ENCODE measurements around the gene GNG12.

Gene GNG12

DNA sequence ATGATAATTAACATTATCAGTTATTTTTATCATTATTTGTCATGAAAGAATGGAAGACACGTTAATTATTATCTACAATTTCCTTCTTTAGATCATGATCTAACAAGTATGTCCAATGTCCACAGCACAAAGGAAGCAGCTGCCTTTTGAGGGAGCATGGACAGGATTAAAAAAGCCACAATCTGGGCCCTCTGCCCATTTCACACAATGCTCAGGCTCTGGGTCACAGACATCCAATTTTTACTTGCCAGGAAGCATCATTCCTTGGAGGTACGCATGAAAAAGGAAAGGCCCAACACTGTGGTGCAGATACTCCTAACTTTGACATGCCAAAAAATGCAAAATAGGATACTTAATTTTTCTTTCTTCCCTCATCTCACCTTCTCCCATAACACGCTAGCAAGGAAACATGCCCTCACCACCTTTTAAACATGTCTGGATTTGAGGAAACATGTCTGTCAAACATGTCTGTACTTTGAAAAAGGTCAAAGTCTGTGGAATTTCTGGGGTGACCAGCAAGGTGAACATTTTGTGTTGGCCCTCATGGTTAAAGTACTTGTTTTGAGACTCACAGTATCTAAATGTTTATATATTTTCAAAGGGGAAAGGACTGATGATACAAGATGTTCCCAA, 108.2 kb downstream of the GNG12 start:
- FAIRE-seq: no peak
- DNase-seq (ENCODE audit: insufficient read length, low spot score): no peak
- TF ChIP-seq PAX5 (IDR thresholded peaks at IDR 0.05; ENCODE audit: insufficient read depth, low read length, severe bottlenecking) (no peak), POU2F2 (IDR thresholded peaks at IDR 0.05; ENCODE audit: low read depth, low read length) (no peak), SPI1 (IDR thresholded peaks at IDR 0.05; ENCODE audit: low read depth, low read length) (no peak), TAF1 (IDR thresholded peaks at IDR 0.05; ENCODE audit: low read depth, low read length) (no peak), POLR2AphosphoS5 (IDR thresholded peaks at IDR 0.05; ENCODE audit: low read depth, low read length) (no peak), POLR2A (IDR thresholded peaks at IDR 0.05; ENCODE audit: low read depth, low read length) (no peak)

DNA sequence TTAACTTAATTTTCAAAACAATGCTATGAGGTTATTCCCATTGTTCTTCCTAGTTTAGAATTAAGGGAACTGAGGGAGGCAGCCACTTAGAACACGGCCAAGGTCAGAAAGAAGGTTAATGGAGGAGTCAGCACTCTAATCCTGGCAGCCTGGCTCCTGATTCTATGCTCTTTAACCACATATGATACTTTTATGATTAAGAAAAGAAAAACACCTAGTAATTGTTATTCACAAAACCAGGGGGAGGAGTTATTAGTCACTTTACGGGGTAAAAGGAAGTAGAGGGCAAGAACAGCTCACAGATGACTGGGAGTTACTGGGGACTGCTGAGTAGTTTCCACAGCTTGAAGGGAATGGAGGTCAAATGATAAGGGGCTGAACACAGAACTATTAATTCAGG, 109.6 kb downstream of the GNG12 start:
- DNase-seq (ENCODE audit: insufficient read length, low spot score) (no peak), FAIRE-seq (no peak)

DNA sequence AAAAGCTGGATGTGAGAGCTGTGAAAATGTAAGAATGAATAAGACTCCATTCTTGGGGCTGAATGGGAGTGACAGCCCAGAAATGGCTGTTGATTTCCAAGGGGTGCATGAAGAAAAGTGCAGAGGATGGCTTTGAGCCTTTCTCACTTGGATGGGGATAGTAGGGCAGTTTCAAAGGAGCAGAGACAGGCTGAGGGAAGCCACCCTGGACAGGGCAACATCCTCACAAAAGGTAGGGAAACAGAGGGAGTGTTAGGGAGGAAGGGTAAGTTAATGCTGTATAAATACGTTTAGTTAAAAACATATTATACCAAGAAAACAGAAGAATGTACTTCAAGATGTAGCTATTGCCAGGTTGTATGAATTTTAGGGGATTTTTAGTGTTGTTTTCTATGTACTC, 110.1 kb downstream of the GNG12 start:
- DNase-seq (ENCODE audit: insufficient read length, low spot score) (no peak), FAIRE-seq (no peak)
- no peak for TF ChIP-seq PAX5 (IDR thresholded peaks at IDR 0.05; ENCODE audit: insufficient read depth, low read length, severe bottlenecking)
- TF ChIP-seq POLR2A (IDR thresholded peaks at IDR 0.05; ENCODE audit: low read depth, low read length): no peak
- no peak for TF ChIP-seq TAF1 (IDR thresholded peaks at IDR 0.05; ENCODE audit: low read depth, low read length)
- no peak for TF ChIP-seq POLR2AphosphoS5 (IDR thresholded peaks at IDR 0.05; ENCODE audit: low read depth, low read length)
- TF ChIP-seq POU2F2 (IDR thresholded peaks at IDR 0.05; ENCODE audit: low read depth, low read length): no peak
- no peak for TF ChIP-seq SPI1 (IDR thresholded peaks at IDR 0.05; ENCODE audit: low read depth, low read length)

More for the DNA sequence above, 109.6 kb downstream of the GNG12 start:
- no peak for TF ChIP-seq PAX5 (IDR thresholded peaks at IDR 0.05; ENCODE audit: insufficient read depth, low read length, severe bottlenecking)
- TF ChIP-seq TAF1 (IDR thresholded peaks at IDR 0.05; ENCODE audit: low read depth, low read length): no peak
- no peak for TF ChIP-seq POLR2AphosphoS5 (IDR thresholded peaks at IDR 0.05; ENCODE audit: low read depth, low read length)

DNA sequence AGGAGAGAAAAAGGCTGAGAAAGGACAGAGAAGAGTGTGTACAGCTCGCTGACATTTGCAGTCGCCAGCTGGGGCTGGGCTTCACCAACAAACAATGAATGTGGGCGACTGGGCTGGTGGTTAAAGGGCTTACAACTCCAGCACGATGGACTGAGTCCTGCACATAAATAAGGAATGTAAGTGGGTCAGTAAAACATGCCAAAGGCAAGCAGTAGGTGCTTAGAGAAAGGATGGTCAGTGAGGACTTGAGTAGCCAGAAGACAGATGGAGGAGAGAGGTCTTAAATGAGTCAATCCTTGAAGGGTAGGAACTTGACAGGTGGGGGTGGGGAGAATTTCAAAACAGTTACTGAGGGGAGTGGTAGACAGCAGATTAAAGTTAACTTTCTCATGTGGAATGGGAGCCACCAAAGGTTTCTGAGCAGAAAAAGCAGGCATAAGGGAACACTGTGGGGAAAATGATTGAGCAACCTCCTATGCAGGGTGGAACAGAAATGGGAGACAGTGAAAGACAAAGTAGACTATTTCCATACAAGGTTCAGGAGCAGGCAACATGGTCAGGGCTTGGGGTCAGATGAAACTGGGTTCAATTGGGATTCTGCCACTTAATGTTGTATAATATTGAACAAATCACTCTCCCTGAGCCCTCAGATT, 110.8 kb downstream of the GNG12 start:
- DNase-seq (ENCODE audit: insufficient read length, low spot score): no peak
- no peak for FAIRE-seq
- TF ChIP-seq POU2F2 (IDR thresholded peaks at IDR 0.05; ENCODE audit: low read depth, low read length): no peak
- no peak for TF ChIP-seq TAF1 (IDR thresholded peaks at IDR 0.05; ENCODE audit: low read depth, low read length)
- no peak for TF ChIP-seq PAX5 (IDR thresholded peaks at IDR 0.05; ENCODE audit: insufficient read depth, low read length, severe bottlenecking)
- no peak for TF ChIP-seq SPI1 (IDR thresholded peaks at IDR 0.05; ENCODE audit: low read depth, low read length)
- no peak for TF ChIP-seq POLR2AphosphoS5 (IDR thresholded peaks at IDR 0.05; ENCODE audit: low read depth, low read length)
- TF ChIP-seq POLR2A (IDR thresholded peaks at IDR 0.05; ENCODE audit: low read depth, low read length): no peak

DNA sequence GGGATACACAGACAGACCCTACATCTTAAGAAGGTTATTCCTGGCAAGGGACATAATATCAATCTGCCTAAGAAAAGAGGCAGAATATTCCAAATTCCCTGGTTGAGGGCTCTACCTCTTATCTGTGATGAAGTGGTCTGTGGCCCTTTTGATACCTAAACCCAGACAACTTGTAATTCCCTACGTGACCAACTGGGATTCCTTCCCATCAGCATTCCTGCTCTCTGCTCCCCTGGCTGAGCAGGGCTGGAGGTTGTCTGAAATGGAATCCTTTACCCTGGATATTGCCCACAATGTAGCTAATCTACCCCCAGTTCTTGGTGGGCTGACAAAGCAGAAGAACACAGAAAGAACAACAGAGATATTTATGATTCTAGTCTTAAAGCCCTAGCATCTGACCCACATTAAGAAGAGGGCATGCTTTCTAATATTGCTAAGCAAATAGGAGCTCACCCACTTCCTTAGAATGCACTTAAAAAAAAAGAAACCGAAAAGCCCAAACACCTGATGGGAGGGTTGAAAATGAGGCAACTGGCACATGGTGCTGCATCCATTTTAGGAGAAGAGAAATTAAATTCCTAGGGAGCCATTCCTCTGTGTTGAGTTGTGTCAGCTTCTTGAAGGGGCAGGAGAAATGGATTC, 111.5 kb downstream of the GNG12 start:
- TF ChIP-seq POLR2A (IDR thresholded peaks at IDR 0.05; ENCODE audit: low read depth, low read length): no peak
- TF ChIP-seq POU2F2 (IDR thresholded peaks at IDR 0.05; ENCODE audit: low read depth, low read length): no peak
- no peak for TF ChIP-seq PAX5 (IDR thresholded peaks at IDR 0.05; ENCODE audit: insufficient read depth, low read length, severe bottlenecking)
- no peak for TF ChIP-seq POLR2AphosphoS5 (IDR thresholded peaks at IDR 0.05; ENCODE audit: low read depth, low read length)
- TF ChIP-seq TAF1 (IDR thresholded peaks at IDR 0.05; ENCODE audit: low read depth, low read length): no peak
- no peak for TF ChIP-seq SPI1 (IDR thresholded peaks at IDR 0.05; ENCODE audit: low read depth, low read length)
- no peak for FAIRE-seq
- no peak for DNase-seq (ENCODE audit: insufficient read length, low spot score)

DNA sequence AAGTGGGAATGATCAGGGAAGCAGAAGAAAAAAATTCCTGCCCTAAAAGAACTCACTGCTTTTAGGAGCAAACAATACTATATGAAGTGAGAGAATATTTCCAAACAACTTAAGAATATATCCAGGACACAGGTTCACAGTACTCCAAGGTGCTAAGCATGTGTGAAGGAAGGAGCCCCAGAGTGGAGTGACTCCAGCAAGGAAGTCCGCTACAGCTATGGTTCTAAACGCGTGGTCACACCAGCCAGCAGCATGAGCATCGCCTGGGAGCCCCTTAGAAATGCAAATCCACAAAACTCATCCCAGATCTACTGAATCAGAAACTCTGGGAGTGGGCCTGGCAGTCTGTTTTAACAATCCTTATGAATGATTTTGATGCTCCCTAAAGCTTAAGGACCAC, 112.2 kb downstream of the GNG12 start:
- DNase-seq (ENCODE audit: insufficient read length, low spot score): no peak
- FAIRE-seq: no peak
- no peak for TF ChIP-seq PAX5 (IDR thresholded peaks at IDR 0.05; ENCODE audit: insufficient read depth, low read length, severe bottlenecking)
- TF ChIP-seq POLR2A (IDR thresholded peaks at IDR 0.05; ENCODE audit: low read depth, low read length): no peak
- no peak for TF ChIP-seq POU2F2 (IDR thresholded peaks at IDR 0.05; ENCODE audit: low read depth, low read length)
- TF ChIP-seq POLR2AphosphoS5 (IDR thresholded peaks at IDR 0.05; ENCODE audit: low read depth, low read length): no peak
- no peak for TF ChIP-seq SPI1 (IDR thresholded peaks at IDR 0.05; ENCODE audit: low read depth, low read length)
- TF ChIP-seq TAF1 (IDR thresholded peaks at IDR 0.05; ENCODE audit: low read depth, low read length): no peak

DNA sequence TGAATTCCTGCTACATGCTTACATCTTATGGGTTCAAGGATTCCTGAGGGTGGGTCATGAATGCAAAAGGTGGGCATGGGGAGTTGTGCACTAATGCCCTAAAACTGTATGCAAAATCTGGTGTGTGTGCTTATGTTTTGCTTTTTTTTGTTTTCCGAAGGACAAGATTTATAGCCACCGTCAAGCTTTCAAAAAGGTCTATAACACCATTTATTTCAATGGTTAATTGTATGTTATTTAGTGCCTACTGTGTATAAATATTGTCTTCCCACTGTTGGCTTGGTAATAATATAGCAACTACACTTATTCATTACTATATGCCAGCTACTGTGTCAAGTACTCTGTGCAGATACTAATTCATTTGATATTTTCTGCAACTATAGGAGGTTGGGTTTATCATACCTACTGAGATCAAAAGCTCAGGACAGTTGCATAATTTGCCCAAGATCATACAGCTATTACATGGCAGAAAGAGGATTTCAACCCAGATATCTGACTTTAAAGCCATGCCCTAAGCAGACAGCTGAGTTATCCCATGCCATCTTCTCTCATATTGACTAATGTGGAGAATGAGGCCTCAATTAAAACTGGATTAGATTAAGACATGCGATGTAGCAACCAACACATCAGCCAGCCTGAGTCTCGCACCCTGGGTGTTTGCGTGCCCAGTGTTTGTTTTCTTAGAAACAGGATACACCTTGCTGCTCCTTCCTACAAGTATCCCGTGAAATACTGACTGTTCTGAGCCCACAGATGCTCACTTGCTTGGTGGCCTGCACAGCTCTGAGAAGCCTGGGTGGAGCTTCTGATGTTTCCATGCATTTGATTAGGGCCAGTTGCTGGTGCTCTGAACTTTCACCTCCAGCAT, 113.7 kb downstream of the GNG12 start:
- TF ChIP-seq PAX5 (IDR thresholded peaks at IDR 0.05; ENCODE audit: insufficient read depth, low read length, severe bottlenecking) (no peak), POLR2AphosphoS5 (IDR thresholded peaks at IDR 0.05; ENCODE audit: low read depth, low read length) (no peak), SPI1 (IDR thresholded peaks at IDR 0.05; ENCODE audit: low read depth, low read length) (no peak), POU2F2 (IDR thresholded peaks at IDR 0.05; ENCODE audit: low read depth, low read length) (no peak), POLR2A (IDR thresholded peaks at IDR 0.05; ENCODE audit: low read depth, low read length) (no peak), TAF1 (IDR thresholded peaks at IDR 0.05; ENCODE audit: low read depth, low read length) (no peak)
- DNase-seq (ENCODE audit: insufficient read length, low spot score): no peak
- no peak for FAIRE-seq

DNA sequence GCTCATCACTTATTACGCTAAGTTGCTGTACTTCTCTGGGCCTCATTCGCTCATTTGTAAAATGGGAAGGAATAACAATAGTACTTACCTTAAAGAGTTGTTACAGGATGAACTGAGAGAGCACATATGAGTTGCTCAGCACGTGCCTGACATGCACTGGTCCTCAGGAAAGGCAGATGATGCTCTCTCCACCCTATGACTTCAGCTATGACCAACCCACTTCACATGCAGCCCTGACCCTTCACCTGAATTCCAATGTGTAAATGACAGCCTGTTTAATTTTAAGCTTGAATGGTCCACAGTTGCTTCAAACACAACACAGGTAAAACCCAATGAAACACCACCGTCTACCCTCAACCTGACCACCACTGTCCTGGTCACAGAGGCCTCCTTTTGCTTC, 115.4 kb downstream of the GNG12 start:
- FAIRE-seq: no peak

More for the DNA sequence above, 115.4 kb downstream of the GNG12 start:
- no peak for TF ChIP-seq SPI1 (IDR thresholded peaks at IDR 0.05; ENCODE audit: low read depth, low read length)
- no peak for TF ChIP-seq POLR2AphosphoS5 (IDR thresholded peaks at IDR 0.05; ENCODE audit: low read depth, low read length)
- TF ChIP-seq POLR2A (IDR thresholded peaks at IDR 0.05; ENCODE audit: low read depth, low read length): no peak
- TF ChIP-seq TAF1 (IDR thresholded peaks at IDR 0.05; ENCODE audit: low read depth, low read length): no peak
- TF ChIP-seq POU2F2 (IDR thresholded peaks at IDR 0.05; ENCODE audit: low read depth, low read length): no peak
- no peak for TF ChIP-seq PAX5 (IDR thresholded peaks at IDR 0.05; ENCODE audit: insufficient read depth, low read length, severe bottlenecking)
- no peak for DNase-seq (ENCODE audit: insufficient read length, low spot score)

Data from GM12891 (cell line).